Parathyroid adenoma (tissue), 2 donors: ENCODE measurements around the gene SHF.

Source experiments
- H2AFZ ChIP-seq: fragments of 300-600 bp; sonication (generic); one replicate; pipeline ENCODE4 v1.7.0; 2017; ENCODE audit warnings: antibody characterized with exemption, mild to moderate bottlenecking
- H3K27ac ChIP-seq: fragments of 300-600 bp; sonication (generic); one replicate; pipeline ENCODE4 v1.7.0; 2017
- H3K27me3 ChIP-seq: fragments of 300-600 bp; sonication (generic); one replicate; pipeline ENCODE4 v1.7.0; 2017; ENCODE audit warnings: low read length; ENCODE audit not compliant: control insufficient read depth, insufficient read depth
- H3K36me3 ChIP-seq: fragments of 300-600 bp; sonication (generic); one replicate; pipeline ENCODE4 v1.7.0; 2017; ENCODE audit warnings: low read length; ENCODE audit not compliant: control insufficient read depth, insufficient read depth
- H3K4me1 ChIP-seq: fragments of 300-600 bp; sonication (generic); one replicate; pipeline ENCODE4 v1.7.0; 2017; ENCODE audit warnings: control low read depth
- H3K4me2 ChIP-seq: fragments of 300-600 bp; sonication (generic); one replicate; pipeline ENCODE4 v1.7.0; 2017; ENCODE audit warnings: low read length
- H3K4me3 ChIP-seq: fragments of 300-600 bp; sonication (generic); one replicate; pipeline ENCODE4 v1.7.0; 2017; ENCODE audit warnings: low read depth, low read length
- H3K79me2 ChIP-seq: fragments of 300-600 bp; sonication (generic); one replicate; pipeline ENCODE4 v1.7.0; 2017; ENCODE audit warnings: control low read depth
- H3K9ac ChIP-seq: fragments of 300-600 bp; sonication (generic); one replicate; pipeline ENCODE4 v1.7.0; 2017; ENCODE audit warnings: mild to moderate bottlenecking
- H3K9me3 ChIP-seq: fragments of 300-600 bp; sonication (generic); one replicate; pipeline ENCODE4 v1.7.0; 2017; ENCODE audit warnings: low read length; ENCODE audit not compliant: control insufficient read depth
- TF ChIP-seq, protein P1 (sequence below): fragments of 300-600 bp; sonication (generic); IDR thresholded peaks from one replicate; pipeline ENCODE4 v1.7.0; 2017; ENCODE audit warnings: antibody characterized with exemption, mild to moderate bottlenecking
- donor health status: primary hyperparathyroidism.

The SHF gene

GRCh38 chr15:45147606-45148005 is 40.2 kb downstream of the SHF start:
- Histone ChIP-seq H3K9me3 (no peaks in the 10 kb centered on the region), H3K79me2 (no peaks in the 10 kb centered on the region), H3K4me2 (no peak overlapping the region), H2AFZ (no peak overlapping the region), H3K27ac (no peak overlapping the region), H3K4me3 (no peak overlapping the region), H3K9ac (no peak overlapping the region), H3K36me3 (no peaks in the 10 kb centered on the region), H3K4me1 (no peaks in the 10 kb centered on the region), H3K27me3 (no peaks in the 10 kb centered on the region)
- TF ChIP-seq, protein P1, sequence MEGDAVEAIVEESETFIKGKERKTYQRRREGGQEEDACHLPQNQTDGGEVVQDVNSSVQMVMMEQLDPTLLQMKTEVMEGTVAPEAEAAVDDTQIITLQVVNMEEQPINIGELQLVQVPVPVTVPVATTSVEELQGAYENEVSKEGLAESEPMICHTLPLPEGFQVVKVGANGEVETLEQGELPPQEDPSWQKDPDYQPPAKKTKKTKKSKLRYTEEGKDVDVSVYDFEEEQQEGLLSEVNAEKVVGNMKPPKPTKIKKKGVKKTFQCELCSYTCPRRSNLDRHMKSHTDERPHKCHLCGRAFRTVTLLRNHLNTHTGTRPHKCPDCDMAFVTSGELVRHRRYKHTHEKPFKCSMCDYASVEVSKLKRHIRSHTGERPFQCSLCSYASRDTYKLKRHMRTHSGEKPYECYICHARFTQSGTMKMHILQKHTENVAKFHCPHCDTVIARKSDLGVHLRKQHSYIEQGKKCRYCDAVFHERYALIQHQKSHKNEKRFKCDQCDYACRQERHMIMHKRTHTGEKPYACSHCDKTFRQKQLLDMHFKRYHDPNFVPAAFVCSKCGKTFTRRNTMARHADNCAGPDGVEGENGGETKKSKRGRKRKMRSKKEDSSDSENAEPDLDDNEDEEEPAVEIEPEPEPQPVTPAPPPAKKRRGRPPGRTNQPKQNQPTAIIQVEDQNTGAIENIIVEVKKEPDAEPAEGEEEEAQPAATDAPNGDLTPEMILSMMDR = no peak

GRCh38 chr15:45146405-45146804 is 41.4 kb downstream of the SHF start:
- TF ChIP-seq, protein P1 = no peak
- Histone ChIP-seq H3K79me2 (no peaks in the 10 kb centered on the region), H3K9ac (no peak overlapping the region), H3K27ac (no peak overlapping the region), H2AFZ (no peak overlapping the region), H3K4me3 (no peak overlapping the region), H3K4me1 (no peaks in the 10 kb centered on the region), H3K36me3 (no peaks in the 10 kb centered on the region), H3K27me3 (no peaks in the 10 kb centered on the region), H3K4me2 (no peak overlapping the region), H3K9me3 (no peaks in the 10 kb centered on the region)

DNA sequence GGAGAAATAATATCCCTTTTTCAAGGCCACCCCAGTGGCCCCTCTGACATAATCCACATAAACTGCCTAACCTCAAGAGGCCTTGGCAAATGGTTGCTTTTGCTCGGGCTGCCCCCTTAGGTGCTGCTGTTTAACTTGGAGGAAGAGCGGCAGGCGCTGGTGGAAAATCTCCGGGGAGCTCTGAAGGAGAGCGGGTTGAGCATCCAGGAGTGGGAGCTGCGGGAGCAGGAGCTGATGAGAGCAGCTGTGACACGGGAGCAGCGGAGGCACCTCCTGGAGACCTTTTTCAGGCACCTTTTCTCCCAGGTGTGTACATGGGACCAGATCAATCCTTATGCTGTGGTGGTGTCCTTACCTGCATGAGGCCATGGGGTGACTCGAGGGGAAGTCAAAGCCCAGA is 43.0 kb downstream of the SHF start:
- Histone ChIP-seq H3K4me3 (no peak overlapping the region), H2AFZ (no peak overlapping the region), H3K4me2 (no peak overlapping the region), H3K27ac (no peak overlapping the region), H3K9me3 (no peaks in the 10 kb centered on the region), H3K36me3 (no peaks in the 10 kb centered on the region), H3K4me1 (no peaks in the 10 kb centered on the region), H3K9ac (no peak overlapping the region), H3K79me2 (no peaks in the 10 kb centered on the region), H3K27me3 (no peaks in the 10 kb centered on the region)
- TF ChIP-seq, protein P1 = no peak

DNA sequence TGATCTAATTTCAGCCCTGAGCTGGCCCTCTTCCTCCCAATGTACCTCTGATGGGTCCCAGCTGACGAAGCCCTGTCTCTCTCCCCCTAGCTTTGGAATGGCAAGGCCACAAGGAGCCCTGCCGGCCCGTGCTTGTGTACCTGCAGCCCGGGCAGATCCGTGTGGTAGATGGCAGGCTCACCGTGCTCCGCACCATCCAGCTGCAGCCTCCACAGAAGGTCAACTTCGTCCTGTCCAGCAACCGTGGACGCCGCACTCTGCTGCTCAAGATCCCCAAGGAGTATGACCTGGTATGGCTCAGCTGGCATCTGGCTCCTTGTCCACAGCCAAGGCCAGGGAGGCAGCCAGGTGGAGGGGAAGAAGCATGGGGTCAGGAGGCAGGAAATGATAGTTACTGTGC is 43.8 kb downstream of the SHF start:
- Histone ChIP-seq H3K27ac (no peak overlapping the region), H3K36me3 (no peaks in the 10 kb centered on the region), H3K9me3 (no peaks in the 10 kb centered on the region), H3K79me2 (no peaks in the 10 kb centered on the region), H3K27me3 (no peaks in the 10 kb centered on the region), H3K4me2 (no peak overlapping the region), H3K4me3 (no peak overlapping the region), H3K4me1 (no peaks in the 10 kb centered on the region), H3K9ac (no peak overlapping the region), H2AFZ (no peak overlapping the region)
- TF ChIP-seq, protein P1 = no peak

GRCh38 chr15:45143056-45143455 is 44.7 kb downstream of the SHF start:
- no peak overlapping the region for H2AFZ ChIP-seq
- H3K4me3 ChIP-seq = no peak overlapping the region
- H3K79me2 ChIP-seq = no peaks in the 10 kb centered on the region
- no peaks in the 10 kb centered on the region for H3K36me3 ChIP-seq
- H3K4me2 ChIP-seq = no peak overlapping the region
- TF ChIP-seq, protein P1 = no peak
- no peaks in the 10 kb centered on the region for H3K27me3 ChIP-seq
- no peak overlapping the region for H3K9ac ChIP-seq
- H3K4me1 ChIP-seq = no peaks in the 10 kb centered on the region
- H3K9me3 ChIP-seq = no peaks in the 10 kb centered on the region
- no peak overlapping the region for H3K27ac ChIP-seq
